IPS DF 19.7 (cell line): ENCODE results near the gene CLMP.

Source experiments
- DNase-seq: peaks from one replicate; pipeline ENCODE4 v3.0.0-alpha.2; 2013; ENCODE audit warnings: low read depth, low spot score

Gene CLMP

GRCh38 chr11:123086305-123086704 lies 108.7 kb downstream of the CLMP start:
- DNase-seq = no peak

- DNase-seq = no peak
These were observed 109.6 kb downstream of the CLMP start for GRCh38 chr11:123085497-123085896.

GRCh38 chr11:123084454-123084853 lies 110.6 kb downstream of the CLMP start:
- DNase-seq = no peak

- DNase-seq = no peak
These were observed 111.4 kb downstream of the CLMP start for GRCh38 chr11:123083623-123084029.

GRCh38 chr11:123082977-123083376 lies 112.1 kb downstream of the CLMP start:
- DNase-seq = no peak

- no peak for DNase-seq
These were observed 115.0 kb downstream of the CLMP start for GRCh38 chr11:123080015-123080414.

GRCh38 chr11:123076484-123076883 lies 118.6 kb downstream of the CLMP start:
- no peak for DNase-seq

GRCh38 chr11:123073343-123074057 lies 121.5 kb downstream of the CLMP start:
- no peak for DNase-seq

GRCh38 chr11:123072762-123073161 lies 122.3 kb downstream of the CLMP start:
- DNase-seq = no peak

- no peak for DNase-seq
These were observed 122.7 kb downstream of the CLMP start for GRCh38 chr11:123072332-123072761.

GRCh38 chr11:123069908-123070821 lies 124.9 kb downstream of the CLMP start:
- no peak for DNase-seq

- DNase-seq = no peak
These were observed 129.4 kb downstream of the CLMP start for GRCh38 chr11:123065621-123066020.

GRCh38 chr11:123063826-123064657 lies 131.0 kb downstream of the CLMP start:
- no peak for DNase-seq

- DNase-seq = no peak
These were observed 131.9 kb downstream of the CLMP start for GRCh38 chr11:123062892-123063825.

- DNase-seq = peak; percentile 88
These were observed 132.7 kb downstream of the CLMP start for GRCh38 chr11:123062158-123062891.

GRCh38 chr11:123061403-123062157 lies 133.5 kb downstream of the CLMP start, which contains the start of gene HSPA8:
Gene HSPA8 (minus strand): TSS chr11:123062136. CDS start chr11:123061324, 812 bp downstream.
- DNase-seq = no peak

GRCh38 chr11:123060277-123061000 lies 134.6 kb downstream of the CLMP start:
- DNase-seq = no peak
